Daoy (cell line): Measurements from ENCODE around the gene NAP1L4. TPM values are rescaled to one million over a fixed set of nuclear protein-coding genes. Genes with fewer than 3 reads are reported as not detected.
A peak's percentile ranks its signal among the peaks of the same experiment; 100 is the strongest.

Experiments used
- DNase-seq: peaks from one replicate; pipeline ENCODE4 v3.0.0-alpha.2; 2015; ENCODE audit warnings: low read depth
- total RNA-seq: library from RNA; depleted of rRNA; stranded (reverse); fragments of >200 nt; shearing (Covaris generic); gene quantifications from 2 replicates; pipeline ENCODE4 v1.2.3, GENCODE V29; 2014; rRNA removed

The NAP1L4 gene, protein sequence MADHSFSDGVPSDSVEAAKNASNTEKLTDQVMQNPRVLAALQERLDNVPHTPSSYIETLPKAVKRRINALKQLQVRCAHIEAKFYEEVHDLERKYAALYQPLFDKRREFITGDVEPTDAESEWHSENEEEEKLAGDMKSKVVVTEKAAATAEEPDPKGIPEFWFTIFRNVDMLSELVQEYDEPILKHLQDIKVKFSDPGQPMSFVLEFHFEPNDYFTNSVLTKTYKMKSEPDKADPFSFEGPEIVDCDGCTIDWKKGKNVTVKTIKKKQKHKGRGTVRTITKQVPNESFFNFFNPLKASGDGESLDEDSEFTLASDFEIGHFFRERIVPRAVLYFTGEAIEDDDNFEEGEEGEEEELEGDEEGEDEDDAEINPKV
- total RNA-seq, result 79.1 and 88.6 TPM in 2 replicates

DNA sequence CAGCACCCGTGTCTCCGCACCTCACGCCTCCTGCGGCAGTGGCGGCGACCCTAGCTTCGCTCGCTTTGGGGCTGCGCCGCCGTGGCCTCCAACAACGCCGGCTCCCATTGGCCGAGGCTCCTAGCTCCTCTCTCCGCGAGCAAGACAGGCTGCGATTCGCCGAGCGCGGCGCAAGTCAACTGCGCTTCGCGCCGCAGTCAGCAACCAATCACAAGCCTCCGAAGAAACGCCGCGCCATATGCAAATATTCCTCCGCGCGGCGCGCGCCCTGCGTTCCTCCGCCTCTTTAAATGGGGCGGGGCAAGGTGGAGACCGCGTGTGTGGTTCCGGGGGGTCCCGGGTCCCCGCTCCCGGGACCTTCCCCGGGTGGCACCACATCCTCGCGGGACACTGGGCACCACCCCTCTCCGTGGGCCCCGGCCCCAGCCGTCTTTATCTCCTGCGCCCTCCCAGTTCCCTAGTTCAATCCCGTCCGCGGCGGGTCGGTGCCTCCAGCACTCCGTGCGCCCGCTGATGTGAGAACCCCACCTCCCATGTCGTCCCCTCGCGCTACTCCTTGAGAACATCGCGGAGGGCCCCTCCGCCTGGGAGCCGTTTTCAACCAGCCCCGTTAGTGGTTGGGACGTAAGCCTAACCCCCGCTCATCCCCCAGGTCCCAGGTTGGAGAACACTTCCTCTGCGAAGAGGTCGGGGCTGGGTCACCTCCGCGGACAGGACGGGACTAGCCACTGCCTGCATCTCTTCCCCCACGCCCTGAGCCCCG is at the start of gene NAP1L4:
Gene NAP1L4 (minus strand): TSS at position 96 of the 763 bp plus-strand sequence. CDS start 13,109 bp downstream, outside the sequence.
- peak; percentile 98 for DNase-seq

DNA sequence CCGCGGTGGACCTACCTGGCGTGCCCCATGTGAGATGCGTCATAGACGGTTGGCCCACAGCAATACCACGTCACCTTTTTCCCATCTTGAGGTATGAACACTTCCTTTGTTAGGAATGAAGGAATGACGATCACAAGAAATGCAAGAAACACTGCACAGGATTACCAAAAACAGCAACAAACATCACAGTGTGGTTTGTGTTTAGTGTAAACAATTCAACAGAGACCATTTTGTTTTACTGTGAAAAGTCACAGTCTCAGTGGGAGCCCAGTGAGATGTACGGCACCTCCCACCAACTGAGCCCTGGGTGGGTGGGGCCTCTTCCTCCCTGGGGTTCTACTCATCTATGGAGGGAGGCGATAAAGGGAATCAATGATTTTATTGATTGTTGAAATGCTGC is 48.8 kb upstream of the NAP1L4 start:
- DNase-seq, result no peak

DNA sequence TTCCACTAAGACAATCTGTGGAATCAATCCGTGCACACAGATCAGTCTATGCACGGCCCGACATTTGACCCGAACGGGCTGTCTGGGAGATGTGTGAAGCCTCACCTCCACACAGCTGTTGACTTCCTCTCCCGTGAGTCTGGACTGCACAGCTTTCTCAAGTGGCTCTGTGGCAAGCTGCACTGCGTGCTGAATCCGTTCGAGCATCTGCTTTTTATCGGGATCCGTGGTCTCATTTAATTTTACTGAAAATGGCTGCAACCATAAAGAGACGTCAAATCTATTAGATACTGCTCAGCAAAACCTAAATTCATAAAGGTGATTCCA is 45.8 kb upstream of the NAP1L4 start:
- no peak for DNase-seq

DNA sequence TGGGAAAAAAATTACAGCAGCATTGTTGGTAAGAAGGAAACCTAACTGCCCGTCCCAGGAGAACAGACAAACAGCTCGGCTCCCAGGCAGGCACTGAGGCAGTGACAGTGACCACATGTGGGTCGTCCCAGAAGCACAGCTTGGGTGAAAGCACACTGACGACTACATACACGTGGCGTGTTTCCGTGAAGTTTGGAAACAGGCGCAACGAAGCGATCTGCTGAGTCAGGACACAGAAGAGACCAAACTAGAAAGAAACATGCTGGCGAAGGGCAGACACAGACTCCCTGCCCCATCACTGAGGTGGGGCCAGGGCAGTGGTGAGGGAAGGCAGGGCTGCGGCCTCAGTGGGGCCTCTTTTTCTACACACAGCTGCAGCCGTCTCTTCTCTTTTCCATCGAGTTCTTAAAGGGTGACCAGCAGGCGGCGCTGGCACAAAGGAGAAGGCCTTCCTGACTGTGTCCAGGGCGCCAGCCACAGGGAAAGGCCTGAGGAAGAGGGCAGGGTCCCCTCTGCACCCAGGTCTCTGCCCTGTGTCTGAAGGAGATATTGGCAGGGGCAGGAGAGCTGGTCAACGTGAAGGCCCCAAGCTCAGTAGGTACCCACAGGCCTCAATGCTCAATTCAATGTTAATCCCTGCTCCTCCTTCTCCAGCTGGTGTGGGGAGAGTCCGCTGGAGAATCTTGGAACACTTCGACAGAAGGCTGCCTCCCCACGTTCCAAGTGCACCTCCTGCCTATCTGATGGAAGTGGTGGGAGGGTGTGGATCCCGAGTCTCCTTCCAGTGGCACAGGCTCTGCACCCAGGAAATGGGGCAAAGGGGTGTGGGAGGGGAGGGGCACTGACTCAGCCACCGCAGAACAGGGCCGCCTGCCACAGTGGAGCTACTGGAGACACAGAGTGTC is 45.2 kb upstream of the NAP1L4 start:
- DNase-seq, result peak; percentile 72

DNA sequence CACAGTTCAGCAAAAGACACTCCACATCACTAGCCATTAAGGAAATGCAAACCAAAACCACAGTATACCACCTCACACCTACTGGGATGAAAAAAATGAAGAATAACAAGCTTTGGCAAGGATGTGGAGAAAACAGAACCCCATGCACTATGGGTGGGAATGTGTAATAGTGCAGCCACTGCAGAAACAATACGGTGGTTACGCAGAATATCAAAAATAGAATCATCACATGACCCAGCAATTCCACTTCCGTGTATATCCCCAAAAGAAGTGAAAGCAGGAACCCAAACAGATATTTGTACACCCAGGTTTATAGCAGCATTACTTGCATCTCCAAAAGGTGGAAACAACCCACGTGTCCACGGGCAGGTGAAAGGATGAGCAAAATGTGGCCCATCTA is 44.3 kb upstream of the NAP1L4 start:
- DNase-seq, result no peak

DNA sequence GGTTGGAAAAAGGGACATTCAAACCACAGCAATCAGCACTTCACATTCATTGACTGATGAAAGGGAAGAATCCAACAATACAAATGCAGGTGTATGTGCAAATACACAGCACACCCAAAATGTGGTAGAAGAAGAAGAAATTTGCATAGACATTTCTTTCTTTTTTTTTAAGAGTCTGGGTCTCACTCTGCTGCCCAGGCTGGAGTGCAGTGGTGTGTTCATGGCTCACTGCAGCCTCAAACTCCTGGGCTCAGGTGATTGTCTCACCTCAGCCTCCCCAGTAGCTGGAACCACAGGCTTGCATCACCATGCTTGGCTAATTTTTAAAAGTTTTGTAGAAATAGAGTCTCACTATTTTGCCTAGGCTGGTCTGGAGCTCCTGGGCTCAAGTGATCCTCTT is 43.2 kb upstream of the NAP1L4 start:
- DNase-seq, result no peak

DNA sequence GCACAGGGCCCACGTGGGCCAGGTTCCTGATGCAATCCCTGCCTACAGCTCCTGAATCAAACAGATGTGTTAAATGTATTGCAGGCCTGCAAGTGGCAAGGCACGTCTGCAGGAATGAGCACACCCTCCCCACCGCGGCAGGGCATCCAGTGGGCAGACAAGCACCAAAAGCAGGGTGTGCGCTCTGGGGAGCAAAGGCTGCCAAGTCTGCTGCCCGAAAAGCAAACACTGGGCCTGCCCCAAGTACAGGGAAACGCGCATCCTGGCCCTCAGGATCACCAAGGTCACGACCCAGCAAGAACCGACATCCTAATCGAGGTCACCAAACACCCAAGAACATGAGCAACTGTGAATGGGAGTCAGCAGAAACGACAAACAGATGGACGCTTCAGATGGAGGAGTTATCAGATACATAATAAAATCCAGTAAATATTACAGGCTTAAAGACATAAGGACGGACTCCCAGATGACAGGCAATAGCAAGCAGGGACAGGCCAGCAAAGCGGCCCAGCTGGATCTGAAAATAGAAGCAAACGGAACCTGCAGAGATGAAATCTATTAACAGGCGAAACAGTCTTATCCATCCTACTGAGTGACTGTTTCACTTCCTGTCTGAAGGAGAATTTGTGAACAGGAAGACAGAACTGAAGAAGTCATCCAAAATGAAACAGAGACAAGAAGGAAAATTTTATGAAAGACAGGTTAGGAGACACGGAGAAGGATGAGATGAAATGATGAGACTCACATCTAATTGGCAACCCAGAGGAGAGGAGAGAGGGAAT is 38.4 kb upstream of the NAP1L4 start:
- no peak for DNase-seq

DNA sequence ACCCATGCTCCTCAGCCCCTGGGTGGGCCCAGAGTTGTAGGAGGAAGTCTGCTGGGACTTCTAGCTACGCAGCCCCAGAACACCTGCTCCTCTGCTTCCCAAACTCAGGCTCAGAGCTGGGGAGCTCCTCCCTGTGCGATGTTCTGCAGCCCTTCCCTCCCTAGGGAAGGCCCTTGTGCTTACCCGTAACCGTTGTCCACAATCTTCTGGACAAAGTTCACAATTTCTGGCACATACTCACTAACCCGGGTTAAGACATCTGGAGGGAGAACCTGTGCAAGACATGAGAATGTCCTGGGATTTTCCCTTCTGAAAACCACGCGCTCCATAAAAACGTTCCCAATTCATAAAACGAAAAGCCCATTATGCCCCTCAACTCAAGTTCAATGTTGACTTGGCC is 36.7 kb upstream of the NAP1L4 start:
- no peak for DNase-seq

DNA sequence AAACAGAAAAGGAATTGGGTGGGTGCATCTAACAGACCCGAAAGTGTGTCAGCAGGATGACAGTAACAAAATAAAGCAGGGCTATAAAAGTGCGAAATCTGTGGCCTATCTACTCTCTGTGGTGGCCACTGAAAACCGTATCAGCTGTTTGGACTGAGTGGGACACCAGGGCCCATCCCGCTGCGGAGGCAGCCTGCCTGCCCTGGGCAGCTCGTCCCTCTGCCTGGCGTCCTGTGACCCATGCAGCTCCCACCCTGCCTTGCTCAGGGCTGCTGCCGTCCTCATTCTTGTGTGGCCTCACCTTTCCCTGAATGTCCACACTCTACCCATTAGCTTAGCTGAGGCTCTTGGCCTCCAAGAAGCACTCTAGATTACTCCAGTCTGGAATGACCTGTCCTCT is 34.7 kb upstream of the NAP1L4 start:
- DNase-seq, result no peak

DNA sequence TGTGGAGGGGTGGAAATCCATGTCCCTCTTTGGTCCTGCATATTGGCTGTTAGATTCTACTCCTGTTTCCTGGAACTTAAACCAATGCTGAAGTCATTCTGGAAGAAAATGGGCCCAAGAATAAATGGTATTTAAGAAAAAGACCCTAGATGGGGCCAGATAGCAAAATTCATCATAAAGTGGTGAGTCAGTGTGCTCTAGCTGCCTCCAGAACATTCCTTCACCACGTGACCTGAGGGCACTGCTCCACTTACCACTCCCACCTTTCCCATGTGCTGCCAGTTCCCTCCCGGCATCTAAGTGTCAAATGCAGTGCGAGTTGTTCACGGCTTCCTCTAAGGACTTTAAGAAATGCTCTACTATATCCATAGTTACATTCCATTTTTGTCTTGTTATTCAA is 30.9 kb upstream of the NAP1L4 start:
- peak; percentile 40 for DNase-seq

DNA sequence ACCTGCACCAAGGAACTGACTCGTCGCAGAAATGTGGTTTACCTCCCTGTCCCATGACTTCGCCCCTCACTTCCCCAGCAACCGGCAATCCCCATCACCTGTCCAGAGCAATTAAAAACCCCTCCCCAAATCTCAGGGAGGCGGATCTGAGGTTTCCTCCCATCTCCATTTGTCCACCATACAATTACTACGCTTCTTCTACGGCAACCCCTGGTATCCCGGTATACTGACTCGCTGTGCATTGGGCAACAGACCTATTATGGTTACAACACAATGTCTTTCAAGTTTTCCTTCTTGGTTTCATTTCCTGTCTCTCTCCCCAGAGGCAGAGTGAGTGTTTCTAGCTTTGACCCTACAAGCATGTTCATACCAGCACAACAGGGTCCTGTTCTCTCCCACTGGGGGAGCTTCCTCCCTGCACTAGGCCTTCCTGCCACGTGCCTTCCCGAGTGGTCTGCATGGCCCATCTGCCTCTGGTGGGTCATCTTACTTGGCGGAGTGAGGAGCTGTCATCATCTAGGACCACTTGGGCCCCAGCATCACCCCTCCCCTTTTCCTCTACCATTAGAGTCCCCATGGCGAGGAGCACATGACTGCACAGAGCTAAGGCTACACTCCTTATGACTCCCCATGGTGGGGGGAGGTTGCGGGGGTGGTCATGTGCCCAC is 30.3 kb upstream of the NAP1L4 start:
- DNase-seq, result no peak

DNA sequence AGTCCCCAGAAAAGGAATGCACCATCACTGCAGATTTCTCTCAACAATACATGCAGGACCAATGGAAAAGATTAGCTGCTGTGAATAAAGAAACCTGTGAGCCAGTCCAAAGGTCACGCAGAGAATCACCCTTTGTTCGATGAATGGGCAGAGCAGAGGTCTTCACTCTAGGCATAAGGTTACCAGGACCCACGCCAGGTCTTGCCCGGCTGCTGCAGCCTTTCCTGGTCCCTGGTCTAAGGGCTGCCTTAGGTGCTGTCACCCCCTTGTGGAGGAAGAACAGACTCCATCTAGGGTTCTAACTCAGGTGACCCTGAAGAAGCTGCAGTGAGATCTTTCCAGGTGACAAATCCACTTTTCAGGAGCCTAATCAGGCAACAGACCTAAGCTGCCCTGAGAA is 29.0 kb upstream of the NAP1L4 start:
- DNase-seq, result peak; percentile 29

DNA sequence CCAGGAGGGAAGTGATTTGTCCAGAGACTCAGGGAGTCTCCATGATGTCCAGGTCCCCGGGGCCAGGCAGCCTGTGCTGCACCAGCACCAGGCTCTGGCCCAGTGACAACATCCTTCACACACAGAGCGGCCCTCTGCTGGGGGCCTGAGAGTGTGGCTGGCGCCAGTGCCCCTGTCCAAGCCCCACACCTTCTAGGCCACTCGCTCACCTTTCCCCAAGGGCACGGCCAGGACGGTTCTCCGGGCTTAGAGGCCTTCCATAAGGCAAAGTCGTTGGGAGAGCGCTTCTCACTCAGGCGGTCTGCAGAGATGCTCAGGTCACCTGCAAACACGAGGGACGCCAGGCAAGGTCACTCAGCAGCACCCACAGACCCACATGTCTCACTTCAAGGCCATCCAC is 27.9 kb upstream of the NAP1L4 start:
- no peak for DNase-seq

DNA sequence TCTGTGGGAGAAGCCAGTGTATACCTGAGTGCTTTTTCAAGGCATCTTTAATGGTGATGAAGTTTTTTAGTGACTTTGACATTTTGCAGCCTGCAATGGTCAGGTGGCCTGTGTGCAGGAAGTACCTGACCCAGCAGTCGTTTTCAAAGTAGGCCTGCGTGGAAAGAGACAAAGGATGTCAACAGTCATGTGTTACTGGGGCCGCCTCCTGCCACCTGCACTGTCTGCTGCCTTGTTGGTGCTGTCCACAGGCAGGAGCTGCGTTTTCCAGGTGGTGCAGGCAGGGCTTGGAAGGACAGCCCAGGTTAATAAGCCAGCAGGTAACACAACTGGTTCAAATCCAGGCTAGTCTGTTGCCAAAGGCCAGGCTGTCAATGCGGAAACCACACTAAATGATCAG is 26.5 kb upstream of the NAP1L4 start:
- DNase-seq, result no peak

DNA sequence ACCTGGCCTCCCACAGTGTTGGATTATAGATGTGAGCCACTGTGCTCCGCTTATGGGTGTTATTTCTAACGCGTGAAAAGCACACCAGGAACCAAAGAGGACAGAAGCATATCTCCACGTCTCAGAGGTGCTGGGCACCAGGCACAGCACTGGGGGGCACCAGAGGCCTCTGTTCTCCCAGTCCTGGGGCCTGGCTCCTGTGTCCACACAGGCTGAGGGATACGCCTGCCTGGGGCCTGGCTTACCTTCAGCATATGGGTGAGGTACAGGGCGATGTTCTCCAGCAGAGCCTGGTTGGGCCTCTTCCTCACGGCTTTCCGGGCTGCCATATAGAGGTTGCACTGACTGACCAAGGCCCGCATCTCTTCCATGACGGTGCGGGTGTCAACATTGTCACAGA is 24.7 kb upstream of the NAP1L4 start:
- no peak for DNase-seq

DNA sequence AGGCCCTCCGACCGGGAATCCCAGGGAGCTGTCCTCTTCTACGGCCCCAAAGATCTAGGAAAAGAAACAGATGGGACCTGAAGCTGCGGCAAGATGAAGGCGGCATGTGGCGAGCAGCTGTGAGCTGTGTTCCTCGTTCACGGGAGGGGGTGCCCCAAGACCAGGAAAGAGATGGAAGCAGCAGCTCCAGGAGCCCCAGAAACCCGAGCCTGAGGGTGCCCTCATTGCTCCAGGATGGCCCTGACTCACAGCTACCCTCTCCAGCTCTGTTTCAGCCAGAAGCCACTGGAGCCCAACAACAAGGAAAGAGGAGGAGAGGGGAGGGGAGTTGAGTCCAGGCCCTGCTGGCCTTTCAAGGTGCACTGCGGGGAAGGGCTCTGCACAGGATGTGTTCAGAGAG is 23.7 kb upstream of the NAP1L4 start:
- DNase-seq, result no peak

DNA sequence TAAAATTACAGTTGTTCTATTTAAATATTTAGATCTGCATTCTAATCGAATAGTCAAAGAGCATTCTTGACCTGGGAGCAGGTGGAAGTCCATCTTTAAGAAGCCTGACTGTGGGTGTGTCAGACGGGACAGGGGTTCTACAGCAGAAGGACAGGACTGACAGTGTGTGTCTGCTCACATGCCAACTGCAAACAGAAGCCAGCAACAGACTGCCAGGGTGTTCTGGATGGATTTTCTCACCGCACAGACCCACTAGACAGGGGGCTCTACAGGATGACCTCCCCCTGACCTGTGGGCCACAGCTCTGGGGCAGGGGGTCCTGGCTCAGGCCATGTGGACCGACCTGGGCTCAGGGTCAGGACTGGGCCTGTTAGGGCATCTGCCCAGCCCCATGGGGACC is 22.8 kb upstream of the NAP1L4 start:
- no peak for DNase-seq

DNA sequence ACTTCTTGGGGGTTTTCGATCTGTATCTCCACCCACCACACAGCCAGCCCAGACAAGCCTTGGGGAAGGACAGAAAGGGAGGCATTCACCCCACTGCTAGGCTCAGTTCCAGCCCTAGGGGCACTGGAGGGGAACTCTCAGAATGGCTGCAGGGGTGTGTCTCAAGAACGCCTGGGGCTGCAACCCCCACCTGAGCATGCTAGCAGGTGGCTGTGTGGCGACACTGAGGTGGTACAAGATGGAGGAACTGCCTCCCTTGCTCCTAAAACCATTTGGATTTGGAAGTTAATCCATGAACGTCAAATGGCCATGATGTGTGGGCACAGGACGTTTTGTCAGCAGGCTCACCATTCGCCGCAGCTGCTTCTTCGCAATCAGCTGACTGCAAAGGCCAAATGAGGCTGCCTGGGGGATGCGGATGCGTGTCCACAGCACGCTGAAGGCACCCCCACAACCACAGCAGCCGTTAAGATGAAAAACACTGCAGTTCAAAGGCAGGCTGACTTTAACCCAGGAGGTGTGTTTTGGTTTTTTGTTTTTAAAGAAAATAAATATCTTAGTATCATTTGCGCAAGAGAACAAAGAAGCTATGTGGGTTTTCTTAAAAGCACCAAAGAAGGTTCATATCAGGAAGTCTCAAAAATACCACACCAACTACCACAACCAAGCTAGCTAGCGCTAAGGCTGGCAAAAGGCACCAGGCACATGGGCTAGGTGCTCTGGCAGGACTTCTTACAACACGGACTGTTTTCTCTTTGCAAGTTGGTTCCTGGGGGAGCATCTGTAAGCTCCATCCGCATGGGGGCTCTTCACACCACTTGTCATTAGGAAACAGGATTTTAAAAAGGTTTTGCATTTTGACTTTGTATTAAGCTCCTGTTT is 22.2 kb upstream of the NAP1L4 start:
- no peak for DNase-seq

DNA sequence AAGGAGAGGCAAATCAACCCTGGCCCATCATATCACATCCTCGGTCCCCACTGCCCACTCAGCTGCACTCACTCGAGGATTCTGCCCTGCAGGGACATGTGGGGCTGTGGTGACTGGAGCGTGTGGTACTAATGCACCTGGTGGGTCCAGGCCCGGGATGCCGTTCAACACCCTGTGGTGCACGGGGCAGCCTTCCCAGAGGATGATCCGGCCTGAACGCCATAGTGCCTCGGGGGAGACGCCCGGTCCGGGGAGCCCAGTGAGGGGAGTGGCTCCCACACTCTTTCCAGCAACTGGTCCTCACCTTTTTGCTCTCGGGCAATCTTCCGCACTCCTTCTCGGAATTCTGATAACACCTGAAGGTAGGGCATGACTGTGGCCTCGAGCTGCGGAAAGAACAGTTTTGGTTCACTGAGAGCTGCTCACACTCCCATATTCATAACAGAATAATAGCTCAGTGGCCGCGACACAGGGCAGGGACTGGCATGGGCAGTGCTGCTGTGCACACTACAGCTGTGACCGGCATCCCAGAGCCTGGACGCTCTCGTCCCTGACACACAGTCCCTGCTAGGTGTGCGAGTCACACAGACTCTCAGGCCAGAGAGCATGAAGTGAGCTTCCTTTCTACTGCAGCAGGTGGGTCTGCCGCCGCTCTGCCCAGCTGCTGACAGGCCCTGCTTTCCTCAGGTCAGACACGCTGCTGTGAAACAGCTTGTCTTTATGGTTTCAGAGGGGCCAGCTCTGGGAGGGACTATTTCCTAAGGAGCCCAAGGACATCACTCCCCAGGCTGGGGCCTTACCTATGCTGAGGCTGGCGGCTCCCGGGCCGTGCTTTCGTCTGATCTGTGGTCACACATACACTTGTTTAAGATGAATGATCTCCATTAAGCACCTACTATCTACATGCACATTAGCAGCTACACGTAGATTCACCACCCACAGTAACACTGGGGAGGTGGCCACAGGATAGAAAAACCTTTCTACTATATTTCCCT is 20.1 kb upstream of the NAP1L4 start:
- no peak for DNase-seq
